Astrocyte (in vitro differentiated cells and primary cell): ENCODE results near the gene ZNF555.

Experiments used
- EZH2 ChIP-seq: IDR thresholded peaks from 2 replicates; pipeline ENCODE4 v1.6.1; 2012; ENCODE audit warnings: mild to moderate bottlenecking, low read length, inconsistent platforms; ENCODE audit not compliant: insufficient read depth
- TF ChIP-seq, protein P1 (sequence below): IDR thresholded peaks from 2 replicates; pipeline ENCODE4 v1.5.1; 2011; ENCODE audit warnings: low read depth, mild to moderate bottlenecking, inconsistent platforms, low read length, moderate library complexity; ENCODE audit not compliant: insufficient read depth

DNA sequence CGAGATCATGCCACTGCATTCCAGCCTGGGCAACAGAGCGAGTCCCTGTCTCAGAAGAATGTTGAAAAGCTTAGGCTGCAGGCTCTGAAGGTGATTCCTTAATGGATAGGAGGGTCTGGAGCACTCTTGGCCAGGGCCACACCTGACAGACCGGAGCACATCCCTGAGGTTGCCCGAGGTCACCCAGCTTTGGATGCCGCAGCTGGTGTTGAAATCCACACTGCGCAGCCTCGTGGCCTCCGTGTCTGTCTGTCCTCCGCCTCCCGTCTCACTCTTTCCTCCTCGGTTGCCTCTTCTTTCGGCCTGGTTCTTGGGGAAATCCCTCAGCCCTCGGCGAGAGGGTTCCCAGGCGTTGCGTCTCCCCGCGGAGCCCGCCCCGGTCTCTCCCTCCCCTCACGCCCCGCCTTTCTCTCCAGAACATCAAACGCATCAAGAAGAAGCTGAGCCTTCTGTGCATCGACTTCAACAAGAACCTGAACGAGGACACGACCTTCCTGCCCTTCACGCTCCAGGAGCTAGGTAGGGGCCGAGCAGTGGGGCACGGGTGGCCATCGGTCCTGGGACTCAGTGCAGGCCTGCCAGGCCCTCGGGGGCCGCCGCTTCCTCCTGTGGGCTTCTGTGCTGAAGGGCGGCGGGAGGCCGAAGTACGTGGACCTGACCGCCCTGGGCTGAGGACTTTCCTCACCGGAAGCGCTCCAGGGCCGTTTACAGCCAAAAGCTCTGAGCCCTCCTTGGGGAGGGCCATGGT lies 41.8 kb upstream of the ZNF555 start:
- TF ChIP-seq, protein P1, sequence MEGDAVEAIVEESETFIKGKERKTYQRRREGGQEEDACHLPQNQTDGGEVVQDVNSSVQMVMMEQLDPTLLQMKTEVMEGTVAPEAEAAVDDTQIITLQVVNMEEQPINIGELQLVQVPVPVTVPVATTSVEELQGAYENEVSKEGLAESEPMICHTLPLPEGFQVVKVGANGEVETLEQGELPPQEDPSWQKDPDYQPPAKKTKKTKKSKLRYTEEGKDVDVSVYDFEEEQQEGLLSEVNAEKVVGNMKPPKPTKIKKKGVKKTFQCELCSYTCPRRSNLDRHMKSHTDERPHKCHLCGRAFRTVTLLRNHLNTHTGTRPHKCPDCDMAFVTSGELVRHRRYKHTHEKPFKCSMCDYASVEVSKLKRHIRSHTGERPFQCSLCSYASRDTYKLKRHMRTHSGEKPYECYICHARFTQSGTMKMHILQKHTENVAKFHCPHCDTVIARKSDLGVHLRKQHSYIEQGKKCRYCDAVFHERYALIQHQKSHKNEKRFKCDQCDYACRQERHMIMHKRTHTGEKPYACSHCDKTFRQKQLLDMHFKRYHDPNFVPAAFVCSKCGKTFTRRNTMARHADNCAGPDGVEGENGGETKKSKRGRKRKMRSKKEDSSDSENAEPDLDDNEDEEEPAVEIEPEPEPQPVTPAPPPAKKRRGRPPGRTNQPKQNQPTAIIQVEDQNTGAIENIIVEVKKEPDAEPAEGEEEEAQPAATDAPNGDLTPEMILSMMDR = no peak
- no peak for TF ChIP-seq EZH2
